H4 (cell line): ENCODE measurements around the gene HIVEP2. TPM values are rescaled to one million over a fixed set of nuclear protein-coding genes. Genes with fewer than 3 reads are reported as not detected.

Source experiments
- DNase-seq: peaks from one replicate; pipeline ENCODE4 v3.0.0-alpha.2; 2015; ENCODE audit warnings: low spot score
- total RNA-seq: library from RNA; depleted of rRNA; stranded (reverse); fragments of >200 nt; shearing (Covaris generic); gene quantifications from 2 replicates; pipeline ENCODE4 v1.2.3, GENCODE V29; 2014

Gene HIVEP2
- total RNA-seq, 1 experiment from 2014 or later, result 4.1 TPM

DNA sequence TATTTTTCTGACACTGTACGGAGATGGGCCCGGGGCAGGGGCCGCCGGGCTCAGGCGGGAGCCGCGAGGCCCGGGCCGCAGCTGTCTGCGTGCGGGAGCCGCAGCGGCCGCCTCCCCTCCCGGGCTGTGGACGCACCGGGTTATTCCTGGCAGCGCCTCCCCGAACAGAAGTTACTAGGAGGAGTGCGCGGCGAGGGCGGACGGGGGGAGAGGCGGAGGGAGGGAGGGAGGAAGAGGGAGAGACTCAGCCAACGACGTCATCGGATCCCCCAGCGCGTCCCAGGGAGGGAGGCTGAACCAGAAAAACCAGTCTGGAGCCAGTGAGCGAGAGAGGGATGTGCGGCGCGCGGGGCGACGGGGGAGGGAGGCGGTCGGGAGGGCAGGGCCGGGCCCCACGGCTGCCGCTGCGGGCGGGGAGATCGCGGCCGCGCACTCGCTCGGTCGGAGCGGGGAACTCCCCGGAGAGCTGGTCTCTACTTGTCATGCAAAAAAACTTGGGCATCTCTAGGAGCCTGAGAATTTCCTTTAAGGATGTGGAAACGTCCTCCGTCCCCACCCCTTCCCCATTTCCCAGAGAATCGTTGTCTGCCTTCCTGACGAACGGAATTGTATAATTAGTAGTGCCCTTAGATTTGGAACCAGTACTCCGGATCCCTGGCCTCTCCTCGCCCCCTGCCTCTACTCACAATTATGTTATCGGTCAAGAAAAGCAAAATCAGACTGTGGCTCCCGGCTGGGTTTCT lies 1.4 kb upstream of the HIVEP2 start:
- DNase-seq, result peak; percentile 94

DNA sequence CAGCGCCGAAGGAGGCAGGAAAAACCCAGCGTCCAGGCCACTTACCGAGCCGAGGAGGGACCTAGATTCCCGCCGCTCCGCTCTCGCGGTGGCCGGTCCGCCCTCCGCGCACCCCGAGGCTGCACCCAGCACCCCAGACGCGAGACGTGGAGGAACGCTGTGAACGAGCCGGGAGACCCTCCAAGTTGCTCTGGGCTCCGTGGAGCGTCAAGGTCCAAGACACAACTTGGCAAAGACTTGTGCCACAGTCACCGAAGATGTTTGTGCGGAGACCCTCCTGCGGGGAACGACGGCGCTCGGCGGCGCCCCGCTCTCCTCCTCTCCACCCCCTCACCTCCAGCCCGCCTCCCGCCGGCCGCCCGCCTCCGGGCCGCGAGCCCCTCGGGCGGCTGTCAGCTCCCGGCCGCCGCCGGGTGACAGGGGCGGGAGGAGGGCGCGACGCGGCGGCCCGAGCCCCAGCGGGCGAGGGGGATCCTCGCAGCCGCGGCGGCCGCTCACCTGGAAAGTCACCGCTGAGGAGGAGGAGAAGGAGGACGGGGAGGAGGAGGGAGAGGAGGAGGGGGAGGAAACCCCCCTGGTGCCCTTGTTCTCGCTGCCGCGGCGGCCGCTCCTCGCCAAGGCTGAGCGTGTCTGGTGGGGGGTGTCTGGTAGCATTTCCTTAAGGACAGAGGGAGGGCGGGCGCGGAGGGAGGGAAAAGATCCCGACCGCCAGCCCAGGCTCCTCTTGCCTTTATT lies 637 bp upstream of the HIVEP2 start:
- DNase-seq, result no peak

DNA sequence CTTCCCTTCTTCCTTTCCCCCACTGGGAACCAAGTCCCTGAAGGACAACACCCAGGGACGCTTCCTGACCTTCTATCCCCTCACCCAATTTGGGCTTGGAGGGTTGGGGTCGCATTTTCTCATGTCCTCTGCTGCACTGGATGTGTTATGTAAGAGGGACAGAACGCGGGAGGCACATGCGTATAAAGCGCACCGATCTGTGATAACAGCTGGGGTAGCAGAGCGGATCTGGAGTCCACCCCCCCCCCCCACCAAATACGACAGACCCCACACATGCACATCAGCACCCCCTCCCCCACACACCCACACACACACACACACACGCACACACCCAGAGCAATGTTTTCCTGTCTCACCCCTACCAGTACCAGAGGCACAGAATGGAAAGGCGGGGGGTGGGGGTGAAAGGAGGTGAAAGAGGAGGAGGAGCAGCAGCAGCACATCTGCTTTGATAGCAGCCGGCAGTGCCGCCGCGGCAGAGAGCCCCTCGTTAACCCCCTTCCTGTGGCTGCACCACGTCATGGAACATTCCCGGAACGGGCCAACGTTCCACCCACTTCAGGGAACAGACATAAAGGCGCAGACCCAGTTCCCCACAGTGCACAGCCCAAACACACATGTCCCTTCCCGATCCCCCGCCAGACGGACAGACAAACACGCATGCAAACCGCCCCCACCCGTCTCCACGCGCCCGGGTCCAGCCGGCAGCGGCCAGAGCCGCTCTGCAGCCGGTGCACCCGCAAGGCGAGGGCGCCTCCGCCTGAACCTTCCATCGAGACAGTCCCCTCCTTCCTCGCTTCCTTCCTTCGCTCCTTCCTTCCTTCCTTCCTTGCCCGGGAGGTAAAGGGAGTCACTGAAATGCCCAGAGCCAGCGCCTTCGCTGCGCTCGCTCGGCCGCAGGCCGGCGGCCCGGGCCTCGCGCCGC lies 590 bp downstream of the HIVEP2 start:
- peak; percentile 58 for DNase-seq

DNA sequence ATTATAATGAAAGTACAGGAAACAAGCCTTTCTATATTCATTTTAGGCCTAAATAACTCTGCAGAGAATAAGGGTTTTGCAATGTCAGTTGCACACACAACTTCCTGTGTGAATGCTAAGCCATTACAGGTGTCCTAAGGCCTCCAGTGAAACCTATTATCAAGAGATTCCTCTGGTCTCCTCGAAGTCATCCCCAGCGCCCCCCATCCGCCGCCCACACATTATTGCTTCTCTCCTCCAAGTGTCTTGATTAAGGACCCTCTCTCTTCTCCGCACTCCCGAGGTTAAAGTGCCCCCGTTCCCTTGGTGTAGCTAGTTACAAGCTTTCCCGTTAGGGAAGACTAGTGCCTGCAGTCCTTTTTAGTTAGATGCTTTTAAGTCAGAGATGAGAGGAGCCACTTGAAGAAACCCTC lies 1.3 kb downstream of the HIVEP2 start:
- DNase-seq, result no peak

DNA sequence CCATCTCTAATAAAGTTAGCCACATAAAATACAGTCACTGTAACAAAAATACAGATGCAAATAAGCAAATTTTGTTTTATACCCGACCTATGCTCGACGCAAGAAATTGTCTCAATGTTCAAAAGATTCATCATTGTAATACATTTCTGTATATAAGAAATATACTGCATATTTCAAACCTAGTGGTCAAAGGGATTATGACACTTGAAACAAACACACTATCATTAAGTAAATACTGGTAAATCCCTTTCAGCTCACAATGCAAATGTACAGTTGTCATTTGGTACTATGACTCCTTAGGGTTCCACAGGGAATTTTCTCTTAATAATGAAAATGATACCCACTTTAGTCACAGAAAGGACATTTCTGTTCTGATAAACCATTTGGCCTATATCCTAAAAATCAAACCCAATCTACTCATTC lies 2.2 kb downstream of the HIVEP2 start:
- peak; percentile 13 for DNase-seq

DNA sequence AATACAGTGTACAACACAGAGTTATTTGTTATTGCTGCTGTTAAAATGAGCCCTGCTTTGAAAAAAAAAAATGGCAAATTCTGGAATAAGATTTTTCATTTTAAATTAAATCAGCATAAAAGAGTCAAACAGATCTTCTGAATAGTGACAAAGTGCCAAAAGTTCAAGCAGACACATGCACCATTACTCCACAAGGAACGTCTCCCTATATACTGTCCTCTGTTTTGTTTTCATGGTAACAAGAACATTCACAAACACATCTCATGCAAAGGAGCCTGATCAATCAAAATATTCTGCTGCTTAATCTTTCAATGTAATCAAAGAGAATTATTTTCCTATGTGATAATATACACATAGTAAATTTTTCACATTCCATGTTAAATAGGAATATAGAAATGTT lies 2.7 kb downstream of the HIVEP2 start:
- DNase-seq, result no peak

DNA sequence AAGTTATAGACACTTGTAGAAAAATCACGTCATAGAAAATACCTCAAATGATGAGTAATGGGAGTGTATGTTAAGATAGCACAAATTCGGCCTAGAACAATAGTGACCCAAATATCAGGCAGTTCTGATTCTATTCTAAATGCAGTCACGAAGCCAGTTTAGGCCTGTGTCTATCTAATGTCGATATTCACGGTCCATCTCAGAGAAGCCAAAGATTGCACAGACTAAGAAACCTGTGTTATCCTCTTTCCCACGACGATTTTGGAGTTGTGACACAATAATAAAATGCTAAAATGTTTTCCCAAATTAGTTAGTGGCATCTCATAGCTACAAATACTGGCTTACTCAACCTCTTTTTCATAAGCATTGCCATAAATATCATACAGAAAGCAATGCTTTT lies 4.0 kb downstream of the HIVEP2 start:
- DNase-seq, result no peak

DNA sequence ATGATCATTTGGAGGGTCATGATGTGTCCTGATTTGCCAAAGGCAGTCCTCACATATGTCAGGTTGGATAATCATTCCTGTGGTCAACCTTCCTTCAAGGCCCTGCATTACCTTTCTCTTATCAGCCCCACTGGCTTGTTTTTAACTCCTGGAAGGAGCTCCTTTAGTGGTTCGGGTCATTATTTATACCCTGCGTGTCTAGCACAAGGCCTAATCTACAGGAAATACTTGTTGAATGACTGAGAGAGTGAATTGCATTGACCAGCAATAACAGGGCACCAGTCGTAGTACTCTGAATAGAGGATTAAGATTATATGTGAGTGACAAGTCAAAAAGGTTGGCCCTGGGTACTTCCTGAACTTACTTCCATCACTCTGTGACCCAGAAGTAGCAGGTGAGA lies 4.5 kb downstream of the HIVEP2 start:
- no peak for DNase-seq

DNA sequence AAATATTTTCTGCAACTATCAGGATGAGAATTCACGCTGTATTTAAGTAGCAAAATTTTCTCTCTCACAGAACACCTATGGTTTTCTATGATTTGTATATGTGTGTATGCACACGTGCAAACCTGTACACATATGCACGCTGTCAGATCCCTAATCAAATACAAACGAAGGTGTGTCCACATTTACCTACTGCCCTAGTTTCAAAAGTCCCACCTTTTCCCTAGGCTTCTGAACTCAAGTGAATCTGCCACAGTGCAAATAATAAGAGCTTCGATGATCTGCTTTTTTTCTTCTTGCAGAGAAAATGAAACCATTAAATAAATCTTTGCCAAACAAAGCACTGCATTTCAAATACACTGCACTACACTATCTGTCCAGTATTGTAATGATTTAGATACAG lies 6.5 kb downstream of the HIVEP2 start:
- no peak for DNase-seq

DNA sequence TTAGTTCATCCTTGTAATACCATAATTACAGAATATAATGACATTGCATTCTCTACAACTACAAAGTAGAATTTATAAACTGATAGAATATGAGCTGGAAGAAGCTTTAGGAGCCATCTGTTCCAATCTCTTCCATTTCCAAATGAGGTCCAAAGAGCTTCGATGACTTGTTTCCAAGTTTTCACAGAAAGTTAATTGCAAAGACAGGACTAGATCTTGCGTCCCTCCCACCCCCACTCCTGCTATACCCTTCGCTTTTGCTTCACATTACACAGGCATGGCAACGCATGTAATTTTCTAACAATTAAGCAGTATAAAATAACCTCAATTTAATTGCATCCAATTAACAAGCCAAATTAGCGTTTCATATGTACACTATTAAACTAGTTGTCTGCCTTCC lies 7.0 kb downstream of the HIVEP2 start:
- no peak for DNase-seq

DNA sequence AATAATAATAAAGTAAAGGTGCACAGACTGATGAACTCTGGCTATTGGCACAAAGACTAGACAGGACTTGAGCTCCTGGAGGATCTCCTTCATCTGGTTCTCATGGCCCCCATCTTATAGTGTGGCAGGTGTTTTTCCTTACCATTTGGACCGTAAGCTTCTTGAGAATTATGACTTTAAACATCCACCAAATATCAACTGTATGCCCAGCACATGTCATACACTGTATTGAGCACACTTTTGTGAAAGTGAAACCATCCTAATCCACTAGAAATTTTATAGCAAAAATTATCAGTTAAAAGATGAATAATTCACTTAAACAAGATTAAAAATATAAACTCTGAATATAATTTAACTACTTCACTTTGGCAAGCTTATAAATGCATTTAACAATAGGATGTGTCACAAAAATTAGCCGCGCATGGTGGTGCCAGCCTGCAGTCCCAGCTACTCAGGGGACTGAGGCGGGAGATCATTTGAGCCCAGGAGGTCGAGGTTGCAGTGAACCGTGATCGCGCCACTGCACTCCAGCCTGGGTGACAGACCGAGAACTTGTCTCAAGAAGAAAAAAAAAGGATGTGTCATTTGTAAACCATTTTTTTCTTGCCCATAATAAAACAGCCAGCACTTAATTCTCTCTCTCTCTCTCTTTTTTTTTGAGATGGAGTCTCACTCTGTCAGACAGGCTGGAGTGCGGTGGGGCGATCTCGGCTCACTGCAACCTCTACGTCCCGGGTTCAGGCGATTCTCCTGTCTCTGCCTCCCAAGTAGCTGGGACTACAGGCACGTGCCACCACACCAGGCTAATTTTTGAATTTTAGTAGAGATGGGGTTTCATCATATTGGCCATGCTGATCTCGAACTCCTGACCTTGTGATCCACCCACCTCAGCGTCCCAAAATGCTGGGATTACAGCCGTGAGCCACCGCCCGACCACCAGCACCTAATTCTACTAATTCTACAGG lies 9.1 kb downstream of the HIVEP2 start:
- no peak for DNase-seq

DNA sequence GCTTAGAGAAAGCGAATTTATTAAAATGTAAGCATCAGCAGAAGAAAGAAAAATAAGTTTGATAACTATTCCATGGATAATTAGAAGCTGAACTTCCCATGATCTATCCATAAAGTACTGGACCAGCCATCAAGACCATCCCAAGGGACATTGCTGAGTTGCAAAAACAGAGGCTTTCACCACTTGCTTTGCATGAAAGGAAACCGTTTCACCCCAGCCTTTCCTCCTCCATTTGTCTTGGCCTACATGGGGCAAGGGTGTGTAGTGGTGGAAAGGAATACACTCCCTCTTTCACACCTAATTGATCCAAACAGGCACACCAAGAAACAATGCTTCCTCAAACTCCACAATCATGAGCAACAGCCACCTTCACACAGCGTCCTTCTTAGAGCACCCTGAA lies 10.4 kb downstream of the HIVEP2 start:
- no peak for DNase-seq

DNA sequence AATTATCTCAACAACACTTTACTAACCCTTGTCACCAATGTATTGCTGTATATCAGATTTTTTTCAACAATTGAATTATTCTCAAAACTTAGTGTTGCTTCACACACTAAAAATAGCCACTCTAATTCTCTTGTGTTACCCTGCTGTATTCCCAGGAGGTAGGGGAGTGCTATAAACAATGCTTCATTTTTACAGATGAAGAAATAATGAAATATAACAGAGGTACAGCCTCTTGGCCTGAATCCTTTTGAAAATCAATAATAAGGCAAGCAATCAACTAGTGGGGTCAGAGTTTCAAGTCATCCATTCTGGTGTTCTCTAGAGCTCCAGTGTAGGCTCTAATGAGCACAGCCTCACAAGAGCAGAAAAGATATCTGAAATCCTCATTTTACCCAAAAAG lies 10.9 kb downstream of the HIVEP2 start:
- DNase-seq, result no peak

DNA sequence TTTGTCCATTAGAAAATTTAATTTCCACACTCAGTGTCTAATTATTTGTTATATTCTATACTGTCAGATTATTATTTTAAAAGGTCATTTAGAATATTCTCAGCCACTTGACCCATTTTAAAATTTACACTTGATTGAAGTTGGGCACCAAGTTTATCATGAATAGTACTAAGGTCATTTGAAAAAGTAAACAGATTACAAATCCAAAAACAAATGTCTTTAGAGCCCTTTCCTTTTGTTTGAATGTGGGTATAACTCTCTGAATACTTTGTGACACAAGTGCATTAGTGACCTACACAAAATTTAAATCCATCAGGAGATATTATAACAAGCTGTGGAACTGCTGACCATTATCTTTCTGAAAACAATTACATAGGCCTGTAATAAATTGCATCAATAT lies 11.3 kb downstream of the HIVEP2 start:
- DNase-seq, result no peak

DNA sequence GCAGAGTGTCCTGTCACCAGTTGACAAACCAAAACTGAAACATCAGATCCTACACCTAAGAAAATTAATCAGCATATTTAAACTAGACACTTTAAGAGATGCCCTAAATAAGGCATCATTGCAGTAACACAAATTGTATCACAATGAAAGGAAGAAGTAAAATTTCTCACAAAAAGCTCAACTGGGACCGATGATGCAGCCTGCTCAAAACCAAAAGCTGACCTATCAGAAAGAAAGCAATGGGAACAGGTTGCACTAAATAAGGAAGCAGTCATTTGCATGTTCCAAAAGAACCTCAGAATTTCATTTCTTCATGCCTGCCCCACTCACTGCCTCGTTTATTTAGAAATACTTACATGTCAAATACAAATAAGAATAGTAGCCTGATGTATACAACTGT lies 12.1 kb downstream of the HIVEP2 start:
- DNase-seq, result no peak

DNA sequence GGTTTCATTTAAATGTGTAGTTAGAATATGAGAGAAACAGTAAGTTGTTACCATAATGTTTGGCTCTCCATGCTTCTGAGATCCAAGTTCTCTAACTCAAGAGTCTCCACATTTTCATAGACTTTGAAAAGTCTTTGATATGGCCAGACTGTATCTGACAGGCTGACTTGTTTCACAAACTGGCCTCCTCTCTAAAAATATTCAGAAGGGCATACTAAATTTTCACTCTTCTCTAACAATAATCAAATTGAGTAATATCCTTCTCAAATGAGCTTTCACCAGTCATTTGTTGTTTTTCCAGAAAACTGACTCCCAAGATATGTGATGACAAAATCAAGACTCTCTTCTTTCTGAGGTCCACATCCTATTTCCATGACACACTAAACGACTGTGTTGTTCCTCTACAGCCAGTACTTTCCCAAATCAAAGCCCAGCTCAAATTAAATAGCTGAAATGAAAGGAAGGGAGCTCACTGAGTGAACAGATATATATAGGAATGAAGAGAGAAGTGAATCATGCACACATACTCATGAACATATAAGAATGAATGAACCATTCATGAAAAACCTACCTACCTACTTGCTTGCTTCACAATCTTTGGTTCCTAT lies 15.1 kb downstream of the HIVEP2 start:
- no peak for DNase-seq

DNA sequence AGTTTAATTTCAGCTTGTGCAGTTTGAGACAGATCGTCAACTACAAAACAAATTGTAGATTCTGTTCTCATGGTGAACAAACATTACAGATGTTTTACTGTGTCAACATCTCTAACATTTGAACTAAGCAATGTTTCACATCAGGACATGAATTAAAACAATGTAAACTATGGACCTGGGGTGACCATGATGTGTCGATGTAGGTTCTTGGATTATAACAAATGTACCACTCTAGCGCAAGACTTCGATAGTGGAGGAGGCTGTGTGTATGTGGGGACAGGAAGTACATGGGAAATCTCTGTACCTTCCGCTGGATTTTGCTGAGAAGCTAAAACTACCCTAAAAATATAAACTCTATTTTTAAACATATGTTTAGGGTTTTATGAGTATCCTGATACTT lies 17.1 kb downstream of the HIVEP2 start:
- DNase-seq, result no peak

DNA sequence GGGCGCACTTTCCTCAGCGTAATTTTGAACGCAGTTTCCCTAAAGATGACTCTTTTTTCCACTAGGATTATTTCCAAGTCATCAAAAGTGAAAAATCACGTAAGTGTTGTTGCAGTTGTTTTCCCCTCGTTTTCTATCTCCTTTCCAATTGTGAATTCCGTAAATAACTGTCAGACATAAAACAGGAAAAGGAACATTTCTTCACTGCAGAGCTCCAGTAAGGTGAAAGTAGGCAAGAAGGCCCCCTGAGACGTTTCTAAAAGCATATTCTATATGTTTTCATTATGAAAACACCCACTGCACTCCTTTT lies 17.8 kb downstream of the HIVEP2 start:
- DNase-seq, result no peak

DNA sequence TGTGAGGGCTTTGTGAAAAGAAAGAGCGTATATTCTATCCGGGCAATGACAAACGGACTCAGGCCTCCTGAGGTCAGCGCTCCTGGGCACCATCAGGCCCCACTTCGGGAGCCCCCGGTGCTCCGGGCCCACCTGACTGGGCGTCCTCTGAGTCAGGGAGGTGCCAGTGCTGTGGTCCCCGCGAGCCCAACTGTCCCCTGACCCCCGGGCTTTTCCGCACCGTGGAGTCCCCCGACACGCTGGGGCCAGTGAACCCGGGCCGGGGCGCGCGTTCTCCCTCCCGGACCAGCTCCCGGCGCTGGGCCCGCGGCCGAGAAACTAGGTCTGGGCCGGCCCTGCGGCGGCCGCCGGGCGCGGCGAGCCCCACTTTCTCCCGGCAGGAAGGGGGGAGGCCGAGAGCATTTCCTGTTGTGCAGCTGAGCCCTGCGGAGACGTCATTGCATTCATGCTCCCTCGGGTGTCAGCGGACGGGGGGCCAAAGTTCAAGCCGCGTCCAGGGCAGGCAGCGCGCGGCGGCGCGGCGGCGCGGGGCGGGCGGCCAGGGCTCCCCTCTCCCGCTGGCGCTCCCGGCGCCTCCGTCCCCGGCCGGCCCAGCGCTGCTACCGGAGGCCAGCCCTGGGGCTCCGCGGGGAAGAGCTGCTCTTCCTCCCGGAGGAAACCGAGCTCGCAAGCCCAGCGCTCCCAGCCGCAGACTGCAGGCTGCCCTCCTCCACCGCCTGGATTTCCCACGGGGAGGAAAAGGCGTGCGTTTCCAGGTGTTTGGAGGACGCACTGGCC lies 18.3 kb downstream of the HIVEP2 start:
- DNase-seq, result peak; percentile 58

DNA sequence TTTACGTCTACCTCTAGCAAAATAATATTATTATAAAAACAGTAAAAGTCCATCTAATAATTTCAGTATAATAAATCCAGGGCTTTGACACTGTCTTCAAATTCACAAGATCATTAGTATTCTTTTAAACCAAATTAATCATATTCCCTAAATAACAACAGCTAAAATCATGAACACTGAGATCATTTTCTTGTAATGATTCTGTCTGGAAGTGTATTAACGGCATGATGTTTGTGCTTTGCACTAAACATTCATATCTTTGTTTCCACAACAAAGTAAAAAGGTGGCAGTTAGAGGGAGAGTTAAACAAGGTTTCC lies 18.8 kb downstream of the HIVEP2 start:
- DNase-seq, result no peak
